HL-60 (cell line): ENCODE results near the gene NUDT14.

Experiments
- DNase-seq, 2 experiments: peaks; one replicate each; pipeline ENCODE4 v3.0.0-alpha.2; 2010 to 2020; ENCODE audit warnings: low read depth in 1 of 2, low spot score in 1 of 2
- H3K27ac ChIP-seq: fragments of 250-450 bp; sonication (Bioruptor Pico); replicated peaks from 2 replicates; pipeline ENCODE4 v1.5.1; 2020; ENCODE audit warnings: mild to moderate bottlenecking, moderate library complexity
- H3K27me3 ChIP-seq: fragments of 250-450 bp; sonication (Bioruptor Pico); 2 replicates; pipeline ENCODE4 v1.5.1; 2021; ENCODE audit warnings: mild to moderate bottlenecking, moderate library complexity; ENCODE audit not compliant: insufficient read depth, poor library complexity, severe bottlenecking
- H3K4me3 ChIP-seq: replicated peaks from 2 replicates; pipeline ENCODE4 v1.5.1; 2011; ENCODE audit warnings: mild to moderate bottlenecking, control low read depth, low read length; ENCODE audit not compliant: insufficient read depth
- CTCF ChIP-seq: IDR thresholded peaks from one replicate; pipeline ENCODE4 v1.5.1; 2011; ENCODE audit warnings: low read length, control low read depth, inconsistent platforms; ENCODE audit not compliant: insufficient read depth
- GABPA ChIP-seq: IDR thresholded peaks from 2 replicates; pipeline ENCODE4 v1.6.1; 2012; ENCODE audit warnings: low read depth
- POLR2AphosphoS5 ChIP-seq: IDR thresholded peaks from 2 replicates; pipeline ENCODE4 v1.6.1; 2012; ENCODE audit warnings: low read depth
- REST ChIP-seq: IDR thresholded peaks from 2 replicates; pipeline ENCODE4 v1.6.1; 2012; ENCODE audit warnings: low read depth; ENCODE audit not compliant: insufficient replicate concordance
- SPI1 ChIP-seq: IDR thresholded peaks from 2 replicates; pipeline ENCODE4 v1.6.1; 2012; ENCODE audit warnings: low read depth, mild to moderate bottlenecking, borderline replicate concordance

The NUDT14 gene

GRCh38 chr14:105131241-105131640 is 49.9 kb downstream of the NUDT14 start:
- H3K27me3 ChIP-seq, result no peaks in the 10 kb centered on the region
- TF ChIP-seq SPI1 (no peak), GABPA (no peak), REST (no peak), POLR2AphosphoS5 (no peak), CTCF (no peak)
- DNase-seq, result no peak
- H3K27ac ChIP-seq, result no peak overlapping the region
- H3K4me3 ChIP-seq, result no peak overlapping the region

GRCh38 chr14:105128059-105128458 is 53.1 kb downstream of the NUDT14 start:
- TF ChIP-seq POLR2AphosphoS5, result no peak
- TF ChIP-seq GABPA, result no peak
- TF ChIP-seq REST, result no peak
- TF ChIP-seq CTCF, result no peak
- TF ChIP-seq SPI1, result no peak
- Histone ChIP-seq H3K4me3 (no peak overlapping the region), H3K27me3 (peaks cover 9% of the 10 kb centered on the region), H3K27ac (no peak overlapping the region)
- DNase-seq, result no peak

- DNase-seq, result no peak
- Histone ChIP-seq H3K27me3 (peaks cover 9% of the 10 kb centered on the region), H3K27ac (no peak overlapping the region), H3K4me3 (no peak overlapping the region)
- TF ChIP-seq GABPA (no peak), REST (no peak), POLR2AphosphoS5 (no peak), SPI1 (no peak), CTCF (no peak)
Observed at GRCh38 chr14:105126981-105127329, 54.2 kb downstream of the NUDT14 start.
